ENCODE results near the gene FRMD4A. TPM values are rescaled to one million over a fixed set of nuclear protein-coding genes. Genes with fewer than 3 reads are reported as not detected.

The FRMD4A gene
- total and polyA plus RNA-seq, 8 donors = 6.9 to 25.3 (median 11.3) TPM

GRCh38 chr10:14116837-14117236 is 213.9 kb downstream of the FRMD4A start:
- no peak for DNase-seq
- intact Hi-C loops (cut with DNase I; ENCODE audit: low total_unique reads) = no loop called here

GRCh38 chr10:14116021-14116420 is 214.7 kb downstream of the FRMD4A start:
- Histone ChIP-seq H3K27me3 (no peaks in the 10 kb centered on the region), H3K4me1 (no peaks in the 10 kb centered on the region), H3K9me3 (no peaks in the 10 kb centered on the region), H3K36me3 (no peaks in the 10 kb centered on the region), H3K27ac (no peak overlapping the region), H3K4me3 (no peak overlapping the region)
- WGBS, 5 donors = 89 to 93% (median 90%) methylated on average over 8 of the region's 8 CpGs
- no peak for DNase-seq
- TF ChIP-seq POLR2A (IDR thresholded peaks at IDR 0.05) (no peak), CTCF (IDR thresholded peaks at IDR 0.05) (no peak), EP300 (IDR thresholded peaks at IDR 0.05) (no peak), POLR2AphosphoS5 (IDR thresholded peaks at IDR 0.05) (no peak)
- intact Hi-C loops (cut with DNase I; ENCODE audit: low total_unique reads) = no loop called here

More at GRCh38 chr10:14116837-14117236, 213.9 kb downstream of the FRMD4A start:
- Histone ChIP-seq H3K9me3 (no peaks in the 10 kb centered on the region), H3K27me3 (no peaks in the 10 kb centered on the region), H3K4me3 (no peak overlapping the region), H3K27ac (no peak overlapping the region), H3K4me1 (no peaks in the 10 kb centered on the region), H3K36me3 (no peaks in the 10 kb centered on the region)
- TF ChIP-seq POLR2AphosphoS5 (IDR thresholded peaks at IDR 0.05) = no peak
- TF ChIP-seq EP300 (IDR thresholded peaks at IDR 0.05) = no peak
- TF ChIP-seq CTCF (IDR thresholded peaks at IDR 0.05) = no peak
- no peak for TF ChIP-seq POLR2A (IDR thresholded peaks at IDR 0.05)

- DNase-seq = no peak
- Histone ChIP-seq H3K4me1 (no peaks in the 10 kb centered on the region), H3K9me3 (no peaks in the 10 kb centered on the region), H3K27me3 (no peaks in the 10 kb centered on the region), H3K4me3 (no peak overlapping the region), H3K36me3 (no peaks in the 10 kb centered on the region), H3K27ac (no peak overlapping the region)
- TF ChIP-seq POLR2AphosphoS5 (IDR thresholded peaks at IDR 0.05) = no peak
- no peak for TF ChIP-seq CTCF (IDR thresholded peaks at IDR 0.05)
- TF ChIP-seq EP300 (IDR thresholded peaks at IDR 0.05) = no peak
- TF ChIP-seq POLR2A (IDR thresholded peaks at IDR 0.05) = no peak
- intact Hi-C loops (cut with DNase I; ENCODE audit: low total_unique reads) = no loop called here
- 85 to 92% (median 88%) methylated on average over 2 of the region's 2 CpGs for WGBS, 5 donors
These were observed 215.9 kb downstream of the FRMD4A start for GRCh38 chr10:14114791-14115190.

DNA sequence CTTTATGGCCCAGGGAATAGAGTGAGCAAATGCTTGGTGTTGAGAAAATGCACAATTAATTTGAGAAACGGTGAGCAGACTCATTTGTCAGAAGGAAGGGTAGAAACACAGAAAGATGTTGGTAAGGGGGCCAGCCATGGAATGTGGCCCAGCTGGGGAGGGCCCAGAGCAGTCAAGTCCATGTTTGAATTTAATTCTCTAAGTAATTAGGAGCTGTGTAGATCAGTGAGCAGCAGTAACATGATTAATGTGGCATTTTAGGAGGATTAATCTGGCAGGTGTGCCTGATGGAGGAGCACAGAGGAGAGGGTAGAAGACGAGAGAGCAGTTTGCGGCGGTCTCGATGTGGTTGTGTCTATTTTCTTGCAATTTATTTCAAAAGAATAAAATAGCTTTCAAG is 218.7 kb downstream of the FRMD4A start:
- no peaks in the 10 kb centered on the region for H3K27me3 ChIP-seq
- H3K4me1 ChIP-seq = no peaks in the 10 kb centered on the region
- no peak for DNase-seq
- peaks cover 0 to under 1% (median 0%) of the 10 kb centered on the region in 4 donors for H3K9me3 ChIP-seq
- 73 to 88% (median 82%) methylated on average over 5 of the region's 5 CpGs for WGBS, 5 donors
- H3K4me3 ChIP-seq = no peak overlapping the region
- H3K36me3 ChIP-seq = no peaks in the 10 kb centered on the region
- TF ChIP-seq POLR2A (IDR thresholded peaks at IDR 0.05) = no peak
- no peak for TF ChIP-seq POLR2AphosphoS5 (IDR thresholded peaks at IDR 0.05)
- no peak for TF ChIP-seq EP300 (IDR thresholded peaks at IDR 0.05)
- TF ChIP-seq CTCF (IDR thresholded peaks at IDR 0.05) = no peak
- intact Hi-C loops (cut with DNase I; ENCODE audit: low total_unique reads) = no loop called here
- H3K27ac ChIP-seq = no peak overlapping the region

All from stomach (tissue), 9 donors.